H54 (cell line): Measurements from ENCODE around the gene SRP14.

ENCODE experiments used
- DNase-seq: peaks from one replicate; pipeline ENCODE4 v3.0.0; 2011; ENCODE audit warnings: low spot score, mixed read lengths; ENCODE audit not compliant: insufficient read length
- FAIRE-seq: peaks from 3 replicates; lab custom pipeline; 2011; peaks lifted over from hg19 to GRCh38; lab: Jason Lieb, UNC
- POLR2A ChIP-seq: IDR thresholded peaks from 2 replicates; pipeline ENCODE4 v1.6.1; 2011; ENCODE audit warnings: low read depth, mild to moderate bottlenecking, low read length

The SRP14 gene

GRCh38 chr15:40060236-40060961, 21.4 kb upstream of the SRP14 start:
- no peak for FAIRE-seq
- no peak for DNase-seq
- TF ChIP-seq POLR2A = no peak

GRCh38 chr15:40059821-40060220, 20.8 kb upstream of the SRP14 start:
- no peak for TF ChIP-seq POLR2A
- DNase-seq (no peak), FAIRE-seq (no peak)

GRCh38 chr15:40058476-40059140, 19.6 kb upstream of the SRP14 start:
- DNase-seq (no peak), FAIRE-seq (no peak)
- no peak for TF ChIP-seq POLR2A

GRCh38 chr15:40055576-40056293, 16.8 kb upstream of the SRP14 start:
- TF ChIP-seq POLR2A = no peak
- DNase-seq (no peak), FAIRE-seq (no peak)

DNA sequence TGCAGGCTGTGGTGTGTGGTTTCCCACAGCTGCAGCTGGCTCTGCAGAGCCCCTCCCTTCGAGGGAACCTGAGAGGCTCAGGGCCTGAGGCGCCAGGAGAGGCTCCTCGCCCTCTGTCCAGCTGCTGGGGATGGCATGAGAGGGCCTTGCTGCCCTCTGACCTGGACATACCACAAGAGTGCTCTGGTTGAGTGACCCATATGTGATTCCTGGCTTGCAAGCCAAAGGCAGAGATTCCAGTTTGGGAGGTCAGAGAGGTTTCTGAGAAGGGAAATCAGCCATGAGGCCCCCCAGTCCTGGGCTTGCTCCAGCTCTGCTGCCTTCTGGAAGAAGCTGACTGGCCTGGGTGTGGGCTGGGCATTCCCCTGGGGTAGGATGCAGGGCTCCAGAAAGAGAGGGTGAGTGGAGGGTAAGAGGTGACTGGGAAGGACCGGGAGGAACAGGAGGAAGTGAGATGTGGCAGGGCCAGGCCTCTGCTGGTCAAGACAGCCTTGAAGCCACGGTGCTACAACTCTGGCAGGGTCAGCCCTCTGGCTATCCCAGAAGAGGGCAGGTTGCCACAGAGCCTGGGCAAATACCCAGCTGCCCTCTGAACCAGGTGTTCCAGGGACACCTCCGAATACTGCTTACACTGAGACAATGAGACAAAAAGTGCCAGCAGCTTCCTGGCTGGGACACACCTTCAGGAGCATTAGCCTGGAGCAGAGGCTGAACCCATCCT, 16.0 kb upstream of the SRP14 start:
- FAIRE-seq (no peak), DNase-seq (no peak)
- no peak for TF ChIP-seq POLR2A

DNA sequence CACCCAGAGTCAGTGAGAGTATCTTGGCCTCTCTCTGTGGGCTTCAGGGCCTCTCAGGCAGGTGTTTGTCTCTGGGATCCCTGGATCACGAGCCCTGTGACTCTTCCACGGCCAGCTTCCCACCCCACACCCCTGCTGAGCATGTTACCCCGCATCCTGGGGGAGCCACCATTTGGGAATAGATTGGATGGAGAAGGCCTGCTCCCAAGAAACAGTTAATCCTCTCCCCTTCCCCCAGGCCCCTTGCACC, 15.5 kb upstream of the SRP14 start:
- TF ChIP-seq POLR2A = no peak
- DNase-seq (no peak), FAIRE-seq (no peak)

DNA sequence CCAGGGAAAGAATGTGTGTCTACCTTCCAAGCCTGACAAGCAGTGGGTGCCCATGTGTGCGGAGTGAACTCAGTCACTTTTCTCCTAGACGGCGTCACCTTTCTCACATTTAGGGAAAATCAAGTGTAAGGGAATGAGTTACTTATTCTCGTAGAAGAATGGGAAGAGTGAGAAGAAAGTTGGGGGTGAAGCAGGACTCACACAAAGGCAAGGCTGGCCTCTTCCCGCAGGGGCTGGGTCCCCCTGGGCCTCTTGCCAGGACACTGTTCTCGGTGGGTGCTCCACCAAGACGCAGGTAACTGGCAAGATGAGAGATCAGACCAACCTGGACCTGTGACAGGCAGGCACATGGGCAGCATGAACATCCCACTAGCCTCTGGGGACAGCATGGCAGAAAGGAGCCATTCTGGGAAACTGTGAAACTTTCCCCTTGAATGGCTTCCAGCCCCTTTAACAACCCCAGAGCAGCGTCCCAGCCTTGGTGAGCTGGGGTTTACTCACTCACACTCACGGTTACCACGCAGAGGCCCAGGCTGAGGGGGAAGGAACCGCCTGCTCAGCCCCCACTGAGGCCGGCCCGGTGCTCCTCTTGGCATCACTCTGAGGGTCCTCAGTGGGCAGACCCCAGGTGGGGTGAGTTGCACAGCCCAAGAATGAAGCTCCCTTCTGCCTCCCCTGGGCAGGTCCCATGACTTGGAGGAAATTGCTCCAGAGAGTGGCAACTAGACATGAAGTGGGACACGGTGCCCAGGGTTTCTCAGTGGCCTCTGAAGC, 15.0 kb upstream of the SRP14 start:
- DNase-seq (no peak), FAIRE-seq (no peak)
- TF ChIP-seq POLR2A = no peak

- FAIRE-seq (no peak), DNase-seq (no peak)
- no peak for TF ChIP-seq POLR2A
Observed at GRCh38 chr15:40053079-40053830, 14.3 kb upstream of the SRP14 start.

GRCh38 chr15:40052604-40053003, 13.6 kb upstream of the SRP14 start:
- DNase-seq (no peak), FAIRE-seq (no peak)
- TF ChIP-seq POLR2A = no peak

DNA sequence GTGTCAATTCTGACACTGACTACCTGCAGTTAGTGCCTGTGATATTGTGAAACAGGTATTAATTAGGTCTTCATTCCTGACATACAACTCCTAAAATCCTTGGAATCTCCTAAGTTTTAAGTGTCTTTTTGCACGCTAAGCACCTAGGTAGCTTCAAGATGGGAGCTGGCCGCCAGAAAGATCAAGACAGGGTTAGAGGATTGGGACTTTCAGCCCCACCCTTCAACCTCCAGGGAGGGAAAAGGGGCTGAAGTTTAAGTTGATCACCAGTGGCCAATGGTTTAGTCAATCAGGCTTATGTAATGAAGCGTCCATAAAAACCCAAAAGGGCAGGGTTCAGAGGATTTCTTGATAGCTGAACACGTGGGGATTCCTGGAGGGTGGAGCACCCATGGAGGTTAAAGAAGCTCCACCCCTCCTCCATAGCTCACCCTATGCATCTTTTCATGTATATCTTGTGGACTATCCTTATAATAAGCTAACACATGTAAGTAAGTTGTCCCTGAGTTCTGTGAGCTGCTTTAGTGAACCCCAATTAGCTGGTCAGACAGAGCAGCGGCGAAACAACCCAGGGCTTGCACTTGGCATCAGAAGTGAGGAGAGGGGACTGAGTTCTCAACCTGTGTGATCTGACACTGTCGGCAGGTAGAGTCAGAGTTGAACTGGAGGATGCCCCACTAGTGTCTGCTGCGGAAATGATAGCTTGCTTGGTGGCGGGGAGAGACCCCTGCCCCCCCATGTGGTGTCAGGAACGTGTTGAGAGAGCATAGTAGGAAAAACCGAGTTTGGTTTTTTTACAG, 12.8 kb upstream of the SRP14 start:
- FAIRE-seq (no peak), DNase-seq (no peak)
- no peak for TF ChIP-seq POLR2A

GRCh38 chr15:40050788-40051470, 11.9 kb upstream of the SRP14 start:
- FAIRE-seq (no peak), DNase-seq (no peak)

More at GRCh38 chr15:40050788-40051470, 11.9 kb upstream of the SRP14 start:
- TF ChIP-seq POLR2A = no peak
